GM18870 (cell line): ENCODE measurements around the gene EPB41.
"Not testable (repeated sequence)": the region's sequence is repeated elsewhere in the genome, so short reads cannot be mapped to it uniquely, and the experiment has no call there.

Source experiments
- ATAC-seq: cut with Tn5 transposase; IDR thresholded peaks from one replicate; pipeline ENCODE4 v1.9.1; 2021; ENCODE audit warnings: moderate library complexity; ENCODE audit not compliant: unreplicated experiment

EPB41 gene

DNA sequence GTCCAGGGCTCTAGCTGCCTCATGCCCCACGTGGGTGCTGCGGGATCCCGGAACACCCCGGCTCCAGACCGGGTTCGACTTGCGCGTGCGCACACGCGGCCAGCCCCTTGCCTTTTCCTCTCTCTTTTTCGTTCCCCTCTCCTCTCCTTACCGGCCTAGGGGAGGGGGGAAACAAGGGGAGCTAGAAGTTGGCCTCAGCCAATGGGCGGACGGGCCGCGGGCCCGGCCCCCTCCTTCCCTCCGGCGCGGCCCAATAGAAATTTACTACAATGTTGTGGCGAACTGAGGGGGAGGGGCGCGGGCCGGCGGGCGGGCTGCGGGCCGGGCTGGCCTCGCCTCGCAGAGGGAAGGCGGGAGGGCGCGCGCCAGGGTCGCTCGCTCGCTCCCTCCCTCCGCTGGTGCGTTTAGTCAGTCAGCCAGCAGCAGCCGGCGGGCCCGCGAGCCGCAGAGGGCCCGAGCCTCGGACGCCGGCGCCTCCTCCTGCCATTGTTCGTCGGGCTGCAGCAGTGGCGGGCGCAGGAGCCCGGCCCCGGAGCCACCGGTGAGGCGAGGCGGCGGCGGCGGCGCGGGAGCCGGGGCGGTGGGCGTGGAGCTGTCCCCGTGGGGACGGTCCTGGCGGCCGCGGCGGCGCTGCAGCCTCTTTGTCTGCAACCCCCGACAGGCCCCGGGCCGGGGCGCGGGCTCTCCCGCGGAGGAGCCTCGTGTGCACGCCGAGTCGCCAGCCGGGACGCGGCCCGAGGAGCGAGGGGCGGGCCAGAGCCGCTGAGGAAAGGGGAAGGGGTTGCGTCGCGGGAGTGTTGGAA, at the start of gene EPB41:
EPB41 (plus strand) TSS at position 342 of the 803 bp plus-strand sequence. CDS start 72,869 bp downstream, outside the sequence.
- no peak for ATAC-seq

DNA sequence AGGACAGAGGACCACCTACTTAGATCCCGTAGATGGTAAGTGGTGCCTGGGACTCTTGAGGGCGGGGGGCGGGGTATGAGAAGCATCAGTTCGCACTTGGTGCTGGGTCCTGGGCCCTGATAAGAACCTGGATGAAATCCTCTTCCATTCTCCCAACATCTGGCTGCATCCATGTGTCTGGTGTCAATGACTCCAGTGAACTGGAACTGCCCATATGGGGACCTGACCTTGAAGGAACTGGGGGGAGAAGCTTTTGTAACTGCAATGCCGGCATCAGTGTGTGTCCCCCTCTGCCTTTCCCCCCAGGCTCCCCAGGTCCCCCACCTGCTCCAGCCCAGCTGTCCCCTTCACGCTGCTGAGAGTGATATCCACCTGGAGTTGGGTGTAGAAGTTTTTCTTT, 49.7 kb upstream of the EPB41 start:
- no peak for ATAC-seq

DNA sequence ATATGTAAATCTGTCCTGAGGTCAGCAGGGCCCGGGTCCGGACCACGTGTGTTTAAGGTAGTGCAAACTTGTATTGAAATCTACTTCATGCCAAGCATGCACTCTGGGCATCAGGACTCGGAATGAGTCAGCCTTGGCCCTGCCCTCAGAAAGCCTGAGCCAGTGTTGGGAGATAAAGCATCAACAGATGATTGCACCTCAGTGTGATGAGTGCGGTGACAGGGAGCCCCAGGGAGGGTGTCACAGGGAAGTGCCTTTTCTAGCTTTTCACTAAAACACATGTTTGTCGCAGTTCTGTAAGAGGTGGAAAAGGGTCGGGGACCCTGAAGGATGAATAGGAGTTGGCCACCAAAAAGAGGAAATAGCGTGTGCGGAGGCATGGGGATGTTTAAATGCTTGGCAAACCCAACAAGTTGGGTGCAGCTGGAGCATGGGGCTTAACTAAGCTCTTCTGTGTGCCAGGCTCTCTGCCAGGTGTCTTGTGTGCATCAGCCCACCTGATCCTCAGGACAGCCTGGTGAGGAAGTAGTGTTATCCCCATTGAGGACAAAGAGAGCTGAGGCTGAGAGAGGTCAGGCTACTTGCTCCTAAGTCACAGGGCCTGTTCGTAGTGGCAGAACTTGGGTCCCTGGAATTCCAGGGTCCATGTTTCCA, 48.2 kb upstream of the EPB41 start:
- no peak for ATAC-seq

GRCh38 chr1:28867850-28868249, 46.5 kb upstream of the EPB41 start:
- ATAC-seq, result no peak

DNA sequence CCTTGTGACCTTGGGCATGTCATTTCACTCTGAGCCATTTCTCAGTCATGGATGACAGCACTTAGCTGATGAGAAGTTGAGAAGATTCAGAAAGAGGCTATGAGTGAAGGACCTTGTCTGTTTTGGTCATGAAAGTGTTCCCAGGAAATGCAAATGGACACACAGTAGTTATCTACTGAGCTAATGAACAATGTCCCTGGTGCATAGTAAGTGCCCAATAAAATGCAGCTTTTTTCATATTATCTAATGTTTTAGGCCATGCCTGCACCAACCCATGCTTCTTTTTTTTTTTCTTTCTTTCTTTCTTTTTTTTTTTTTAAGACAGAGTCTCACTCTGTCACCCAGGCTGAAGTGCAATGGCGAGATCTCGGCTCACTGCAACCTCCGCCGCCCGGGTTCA, 44.4 kb upstream of the EPB41 start:
- no peak for ATAC-seq

GRCh38 chr1:28871631-28872401, 42.6 kb upstream of the EPB41 start:
- no peak for ATAC-seq

DNA sequence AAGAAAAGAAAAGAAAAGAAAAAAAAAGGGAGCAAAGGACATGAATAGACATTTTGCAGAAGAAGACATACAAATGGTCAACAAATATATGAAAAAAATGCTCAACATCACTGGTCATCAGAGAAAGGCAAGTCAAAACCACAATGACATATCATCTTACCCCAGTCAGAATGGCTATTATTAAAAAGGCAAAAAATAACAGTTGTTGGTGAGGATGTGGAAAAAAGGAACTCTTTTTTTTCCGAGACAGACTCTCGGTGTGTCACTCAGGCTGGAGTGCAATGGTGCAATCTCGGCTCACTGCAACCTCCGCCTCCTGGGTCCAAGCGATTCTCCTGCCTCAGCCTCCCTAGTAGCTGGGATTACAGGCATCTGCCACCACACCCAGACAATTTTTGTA, 39.2 kb upstream of the EPB41 start:
- ATAC-seq, result not testable (repeated sequence)

GRCh38 chr1:28877132-28877781, 37.1 kb upstream of the EPB41 start:
- ATAC-seq, result peak; percentile 45

GRCh38 chr1:28878796-28879195, 35.6 kb upstream of the EPB41 start:
- no peak for ATAC-seq

GRCh38 chr1:28882009-28882628, 32.2 kb upstream of the EPB41 start:
- peak; percentile 36 for ATAC-seq

DNA sequence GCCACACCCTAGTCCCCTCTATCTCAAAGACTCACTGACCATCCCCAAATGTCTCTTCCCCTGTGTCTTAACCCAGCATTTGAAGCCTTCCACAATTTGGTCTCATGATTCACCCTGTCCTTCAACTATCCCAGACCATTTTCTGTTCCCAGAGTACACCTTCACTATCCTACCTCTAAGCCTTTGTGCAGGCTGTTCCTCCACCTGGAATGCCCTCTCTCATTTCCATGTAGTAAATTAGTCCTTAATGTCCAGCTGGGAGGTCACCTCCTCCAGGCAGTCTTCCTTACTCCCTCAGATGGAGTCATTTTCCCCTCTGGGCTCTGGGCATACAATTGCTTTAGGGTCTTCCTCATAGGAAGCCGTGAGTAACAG, 31.1 kb upstream of the EPB41 start:
- no peak for ATAC-seq

GRCh38 chr1:28885472-28885877, 28.9 kb upstream of the EPB41 start:
- no peak for ATAC-seq

DNA sequence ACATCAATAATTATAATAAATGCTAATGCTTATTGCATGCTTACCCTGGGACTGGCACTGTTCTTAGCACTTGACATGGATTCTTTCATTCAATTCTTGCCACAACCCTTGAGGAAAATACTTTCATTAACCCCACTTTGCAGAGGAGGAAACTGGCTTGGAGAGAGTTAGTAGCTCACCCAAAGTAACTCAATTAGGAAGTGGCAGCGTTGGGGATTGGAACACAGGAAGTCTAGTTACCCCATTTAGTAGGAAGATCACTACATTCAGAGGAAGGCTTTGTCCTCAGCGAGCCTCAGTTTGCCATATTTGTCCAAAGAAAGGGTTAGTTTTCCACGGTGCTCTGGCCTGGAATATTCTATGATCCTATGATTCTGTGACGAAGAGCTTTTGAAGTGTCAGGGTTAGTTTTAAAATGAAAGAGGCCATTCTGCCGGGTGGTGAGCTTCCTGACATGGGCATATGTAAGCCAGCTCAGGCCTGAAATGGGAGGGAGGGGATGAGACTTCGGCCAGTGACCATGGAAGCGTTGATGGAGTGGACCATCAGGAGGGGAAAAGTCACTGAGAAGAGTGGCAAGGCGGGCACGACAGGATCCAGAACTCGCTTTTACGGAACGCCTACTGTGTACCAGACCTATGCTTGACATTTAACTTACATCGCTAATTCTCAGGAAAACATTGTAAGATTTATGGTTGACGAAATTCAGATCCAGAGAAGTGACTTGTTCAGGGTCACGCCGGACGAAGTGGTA, 28.2 kb upstream of the EPB41 start:
- no peak for ATAC-seq

DNA sequence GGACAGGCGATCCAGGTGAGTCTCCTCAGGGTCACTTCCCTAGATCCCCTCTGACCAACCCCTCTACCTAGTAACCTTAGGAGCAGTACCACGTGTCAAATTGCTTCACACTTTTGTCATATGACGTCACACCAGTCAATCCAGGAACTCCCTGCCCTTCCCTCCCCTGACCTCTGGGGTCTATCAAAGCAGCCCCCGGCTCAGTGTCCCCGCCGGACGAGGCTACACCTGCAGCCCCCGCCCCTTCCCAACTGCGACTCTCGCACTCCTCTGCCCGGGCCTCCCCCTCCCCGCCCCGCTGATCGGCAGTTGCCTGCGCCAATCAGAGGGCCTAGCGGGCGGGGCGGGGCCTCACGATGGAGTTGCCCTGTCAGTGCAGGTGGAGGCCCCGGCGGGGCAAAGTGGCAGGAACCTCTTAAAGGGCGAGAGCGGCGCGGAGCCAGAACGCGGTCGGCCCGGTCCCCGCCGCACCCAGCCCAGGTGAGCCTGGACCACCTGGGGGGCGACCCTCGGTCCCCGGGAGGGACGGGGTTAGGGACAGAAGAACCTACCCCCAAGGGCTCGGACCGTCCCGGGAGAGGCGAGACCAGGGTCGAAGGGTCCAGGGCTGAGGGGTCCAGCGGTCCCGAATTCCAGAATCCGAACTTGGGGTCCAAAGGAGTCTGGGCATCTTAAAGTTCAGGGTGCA, 27.5 kb upstream of the EPB41 start:
- no peak for ATAC-seq

DNA sequence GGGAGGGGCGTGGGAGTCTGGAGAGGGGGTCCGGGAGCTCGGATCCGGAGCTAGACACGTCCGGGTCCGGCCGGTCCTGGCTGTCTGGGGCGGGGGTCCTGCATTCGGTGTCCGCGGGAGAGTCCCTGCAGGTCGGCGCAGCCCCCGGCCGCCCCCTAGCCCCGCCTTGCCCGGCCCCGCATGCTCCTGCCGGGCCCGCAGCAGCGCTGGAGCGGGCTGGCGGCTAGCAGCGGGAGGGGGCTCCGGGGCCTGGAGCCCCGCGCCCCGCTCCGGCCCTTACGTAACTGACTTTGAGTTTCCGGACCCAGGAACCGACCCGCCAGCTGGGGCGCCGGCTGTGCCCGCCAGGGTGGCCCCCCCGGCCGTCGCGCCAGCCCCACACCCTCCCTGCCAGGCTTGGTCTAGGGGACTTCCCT, 26.9 kb upstream of the EPB41 start:
- ATAC-seq, result no peak

DNA sequence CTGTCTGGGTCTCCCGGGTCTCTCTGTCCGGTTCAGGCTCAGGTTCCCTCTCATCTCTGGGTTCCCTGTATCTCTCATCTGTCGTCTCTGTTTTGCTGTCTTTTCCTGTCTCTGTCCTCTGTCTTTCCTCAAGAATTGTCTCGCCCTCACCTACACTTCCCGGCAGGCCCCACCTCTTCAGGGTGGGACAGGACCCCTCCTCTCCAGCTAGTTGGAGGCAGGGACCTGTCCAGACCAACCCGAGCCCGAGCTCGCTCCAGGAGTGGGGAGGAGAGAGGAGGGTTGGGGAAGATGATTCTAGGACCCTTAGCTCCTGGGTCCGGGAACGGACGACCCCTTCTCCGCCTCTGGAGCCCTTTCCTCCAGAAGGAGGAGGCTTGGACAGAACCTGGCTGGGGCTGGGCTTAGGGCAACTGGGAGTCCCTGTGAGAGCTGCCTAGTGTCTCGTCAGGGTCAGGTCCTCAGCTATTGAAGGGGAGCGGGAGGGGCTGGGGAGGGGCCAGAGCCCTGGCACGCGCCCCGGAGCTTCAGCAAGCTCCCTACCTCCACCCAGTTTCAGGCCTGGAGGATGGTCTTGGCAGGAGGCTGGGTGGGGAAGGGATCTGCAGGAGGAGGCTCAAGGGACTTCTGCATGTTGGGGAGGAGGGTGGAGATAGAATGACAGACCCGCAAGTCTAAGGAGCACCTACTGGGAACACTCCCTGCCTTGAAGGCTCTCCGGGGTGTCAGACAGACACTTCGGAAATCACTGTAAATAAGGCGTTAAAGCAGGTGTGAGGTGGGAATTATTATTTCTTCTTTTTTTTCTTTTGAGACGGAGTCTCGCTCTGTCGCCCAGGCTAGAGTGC, 26.3 kb upstream of the EPB41 start:
- no peak for ATAC-seq

DNA sequence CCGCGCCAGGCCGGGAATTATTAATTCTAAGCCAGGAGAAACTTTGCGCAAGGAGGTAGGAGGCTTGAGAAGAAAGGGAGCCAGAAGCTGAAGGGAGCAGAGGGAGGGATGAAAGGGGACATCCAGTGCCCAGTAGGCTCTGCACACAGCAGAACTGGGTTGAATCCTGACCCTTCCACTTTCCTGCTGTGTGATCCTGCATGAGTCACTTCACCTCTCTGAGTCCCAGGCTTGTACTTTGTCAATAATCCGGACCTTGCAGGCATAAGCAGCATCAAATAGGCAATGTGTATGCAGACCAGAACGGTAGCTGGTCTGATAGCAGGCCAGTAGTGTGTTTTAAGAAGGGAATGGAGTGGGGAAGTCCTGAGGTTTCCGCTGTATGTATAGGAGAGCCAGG, 25.5 kb upstream of the EPB41 start:
- no peak for ATAC-seq

- no peak for ATAC-seq
Observed at GRCh38 chr1:28889357-28889756, 25.0 kb upstream of the EPB41 start.

GRCh38 chr1:28890435-28890834, 23.9 kb upstream of the EPB41 start:
- ATAC-seq, result no peak
